ENCODE measurements around the gene PPP1R15B.
"Not testable (repeated sequence)": the region's sequence is repeated elsewhere in the genome, so short reads cannot be mapped to it uniquely, and the experiment has no call there.

The PPP1R15B gene

DNA sequence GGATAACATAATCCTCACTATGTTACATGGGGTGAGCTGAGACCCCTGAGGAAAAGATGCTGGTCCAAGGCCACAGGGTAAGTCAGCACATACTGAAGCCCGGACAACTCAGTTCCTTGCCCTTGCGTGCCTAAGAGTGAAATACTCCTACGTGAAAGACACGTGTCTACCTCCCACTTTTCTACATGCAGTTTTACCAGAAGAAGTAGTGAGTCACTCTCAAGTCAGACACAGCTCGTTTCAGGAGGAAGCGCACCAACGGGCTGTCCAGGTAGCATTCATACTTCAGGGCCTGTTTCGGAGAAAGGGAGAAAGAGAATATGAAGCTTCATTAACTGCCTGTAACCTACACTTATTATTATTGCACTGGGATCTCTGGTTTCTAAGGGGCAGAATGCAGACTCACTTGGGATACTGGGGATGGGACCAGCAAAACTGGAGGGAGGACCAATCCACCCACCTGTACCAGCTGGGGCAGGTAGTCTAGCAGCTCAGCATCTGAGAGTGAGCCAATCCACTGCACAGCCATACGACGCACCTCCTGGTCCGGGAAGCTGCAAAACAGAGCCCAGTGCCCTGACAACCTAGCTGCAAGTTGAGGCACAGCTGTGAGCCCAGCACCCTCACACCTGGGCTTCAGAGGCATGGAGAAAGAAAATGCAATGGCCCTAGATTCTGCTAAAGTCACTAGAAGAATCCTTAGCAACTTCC lies 32.4 kb upstream of the PPP1R15B start:
- no peak for DNase-seq

GRCh38 chr1:204443260-204443619 lies 31.6 kb upstream of the PPP1R15B start:
- DNase-seq: no peak

DNA sequence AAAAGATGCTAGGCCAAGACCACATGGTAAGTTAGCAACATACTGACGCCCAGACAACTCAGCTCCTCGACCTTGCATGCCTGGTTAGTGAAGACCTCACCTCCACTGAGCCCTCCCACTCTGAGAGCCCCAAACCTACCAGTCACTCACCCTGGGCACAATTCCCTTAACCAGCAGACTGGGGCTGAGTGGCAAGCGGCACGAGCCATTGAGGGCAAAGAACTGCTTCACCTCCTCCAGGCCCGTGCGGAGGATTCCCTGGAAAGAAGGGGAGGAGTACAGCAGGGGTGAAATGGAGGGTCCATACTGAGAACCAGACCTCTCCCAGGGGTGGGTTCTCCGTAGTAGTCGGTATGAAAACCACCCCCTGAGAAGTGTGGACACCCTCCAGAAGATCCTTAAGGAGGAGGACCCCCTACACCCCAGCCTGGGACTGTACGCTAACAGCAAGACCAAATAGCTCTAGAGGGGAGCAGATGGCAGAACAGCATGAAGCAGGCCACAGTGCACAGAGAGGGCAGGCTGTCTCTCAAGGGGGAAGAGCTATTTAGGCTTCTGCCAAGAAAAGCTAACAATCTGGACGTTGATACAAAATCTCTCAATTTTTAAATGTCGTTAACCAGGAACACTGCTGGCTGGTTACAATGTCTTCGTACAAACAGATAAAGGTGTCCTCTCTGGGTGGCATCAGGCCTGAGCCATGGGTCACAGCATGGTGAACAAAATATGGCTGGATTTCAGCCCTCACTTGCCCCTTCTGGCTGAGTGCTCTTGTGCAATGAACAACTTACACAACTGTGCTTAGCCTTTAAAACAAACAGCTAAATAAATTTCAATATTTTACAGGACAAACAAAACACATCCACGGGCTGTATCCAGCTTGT lies 31.0 kb upstream of the PPP1R15B start:
- no peak for DNase-seq

DNA sequence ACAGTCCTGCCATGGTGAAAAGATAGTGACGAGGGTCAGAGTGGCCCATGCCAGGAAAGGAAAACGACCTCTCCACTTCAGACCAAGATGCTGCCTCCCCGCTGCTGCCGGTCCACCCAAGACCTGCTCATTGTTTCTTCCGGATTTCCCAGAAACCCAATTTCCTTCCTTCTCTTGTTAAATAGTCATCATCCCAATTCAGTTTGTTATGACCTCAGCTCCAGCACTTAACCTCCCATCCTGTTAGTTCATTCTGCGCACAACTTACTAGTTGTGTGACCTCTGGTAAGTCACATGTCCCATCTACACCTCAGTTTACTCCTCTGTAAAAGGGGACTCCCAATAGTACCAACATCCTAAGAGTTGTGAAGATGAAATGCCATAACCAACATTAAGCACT lies 29.9 kb upstream of the PPP1R15B start:
- no peak for DNase-seq

DNA sequence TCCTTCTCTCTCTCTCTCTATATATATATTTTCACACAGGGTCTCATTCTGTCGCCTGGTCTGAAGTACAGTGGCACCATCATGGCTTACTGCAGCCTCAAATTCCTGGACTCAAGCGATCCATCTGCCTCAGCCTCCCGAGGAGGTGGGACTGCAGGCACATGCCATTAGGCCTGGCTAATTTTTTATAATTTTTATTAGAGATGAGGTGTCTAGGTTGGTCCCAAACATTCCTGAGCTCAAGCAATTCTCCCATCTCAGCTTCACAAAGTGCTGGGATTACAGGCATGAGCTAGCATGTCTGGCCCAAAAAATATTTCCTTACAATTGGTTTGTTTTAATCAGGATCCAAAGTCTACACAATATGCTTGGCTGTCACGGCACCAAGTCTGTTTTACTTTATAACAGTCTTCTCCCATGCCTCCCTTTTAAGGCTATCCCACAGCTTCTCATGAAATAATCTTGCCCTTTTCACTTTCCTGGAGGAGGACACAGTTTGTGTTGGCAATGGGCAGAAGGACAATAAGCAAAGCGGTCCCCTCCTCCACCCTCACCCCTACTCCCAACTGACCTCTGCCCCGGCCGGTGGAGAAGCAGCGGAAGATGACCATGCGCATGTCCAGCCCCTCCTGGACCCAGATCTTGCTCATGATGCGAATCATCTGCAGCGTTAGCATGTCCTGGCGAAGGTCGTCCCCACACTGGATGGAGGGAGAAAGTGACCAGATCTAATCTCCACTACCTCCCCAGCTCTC lies 28.2 kb upstream of the PPP1R15B start:
- DNase-seq: no peak

DNA sequence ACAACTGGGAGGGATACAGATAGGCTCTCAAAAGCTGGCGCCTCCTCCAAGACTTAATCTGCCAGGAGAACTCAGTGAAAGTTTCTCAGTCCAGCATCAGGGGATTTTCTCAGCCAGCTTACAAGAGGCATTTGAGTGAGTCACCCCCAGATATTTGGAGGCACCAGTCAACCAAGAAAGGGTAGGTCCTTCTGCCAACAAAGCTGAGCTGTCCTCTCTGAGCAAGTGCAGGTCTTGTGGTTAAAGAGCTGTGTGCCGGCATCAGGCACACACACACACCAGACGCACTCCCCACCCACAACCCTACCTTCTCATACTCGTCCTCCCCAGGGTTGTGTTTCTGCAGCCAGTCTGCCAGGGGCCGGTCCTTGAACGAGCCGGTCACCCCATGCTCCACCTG lies 27.0 kb upstream of the PPP1R15B start:
- peak; percentile 77 for DNase-seq

DNA sequence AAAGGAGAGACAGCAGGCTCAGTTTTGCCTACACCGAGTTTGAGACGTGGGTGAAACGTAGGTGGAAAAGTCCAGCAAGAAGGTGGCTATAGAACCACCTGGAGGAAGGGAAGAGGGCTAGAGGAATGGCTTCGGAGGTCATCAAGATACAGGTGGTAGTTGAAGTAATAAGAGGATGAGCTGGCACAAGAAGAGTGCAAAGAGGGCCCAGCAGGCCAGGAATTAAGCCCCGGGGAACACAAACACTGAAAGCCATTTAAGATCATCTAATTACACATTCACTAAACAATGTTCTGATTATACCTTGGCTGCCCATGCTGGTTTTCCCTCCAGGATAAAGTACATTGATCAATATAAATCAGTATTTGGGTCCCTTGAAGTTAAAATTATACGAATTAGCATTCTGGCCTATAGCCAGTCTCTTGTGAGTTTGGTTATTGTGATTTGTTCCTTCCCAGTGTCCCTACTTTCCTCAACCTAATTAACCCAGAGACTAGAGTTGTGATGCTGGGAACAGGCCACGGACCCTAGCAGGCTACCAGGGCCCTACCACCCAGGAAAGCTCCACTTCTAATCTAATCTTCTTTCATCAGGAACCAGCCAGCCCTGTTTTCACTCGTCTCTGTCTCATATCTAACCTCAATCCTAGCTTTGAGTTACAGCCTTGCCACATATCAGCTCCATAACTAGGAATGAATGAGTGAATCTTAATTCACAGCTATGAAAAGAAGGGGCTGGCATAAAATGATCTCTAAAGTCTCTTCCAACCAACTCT lies 26.4 kb upstream of the PPP1R15B start:
- no peak for DNase-seq

GRCh38 chr1:204435872-204436271 lies 24.3 kb upstream of the PPP1R15B start:
- DNase-seq: no peak

DNA sequence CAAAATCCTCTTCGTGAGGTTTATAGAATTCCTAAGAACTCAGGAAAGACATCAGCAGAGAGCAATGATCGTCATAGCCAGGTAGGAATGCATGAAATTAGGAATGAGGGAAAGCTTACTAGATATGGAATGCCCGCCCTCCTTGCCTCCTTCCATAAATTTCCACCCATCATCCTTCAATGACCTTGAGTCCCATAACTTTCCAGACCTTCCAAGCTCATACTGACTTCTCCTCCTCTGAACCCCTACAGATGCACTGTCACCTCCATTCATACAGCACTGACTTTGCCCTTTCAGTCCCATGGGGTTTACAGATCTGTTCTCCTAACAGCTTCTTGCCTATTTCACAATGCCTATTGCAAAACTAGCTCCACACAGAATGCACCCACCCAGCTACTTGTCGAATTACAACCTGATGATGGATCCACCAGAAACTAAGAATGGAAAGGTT lies 23.8 kb upstream of the PPP1R15B start:
- DNase-seq: no peak

GRCh38 chr1:204434116-204434755 lies 22.6 kb upstream of the PPP1R15B start:
- no peak for DNase-seq

GRCh38 chr1:204432708-204433107 lies 21.1 kb upstream of the PPP1R15B start:
- no peak for DNase-seq

DNA sequence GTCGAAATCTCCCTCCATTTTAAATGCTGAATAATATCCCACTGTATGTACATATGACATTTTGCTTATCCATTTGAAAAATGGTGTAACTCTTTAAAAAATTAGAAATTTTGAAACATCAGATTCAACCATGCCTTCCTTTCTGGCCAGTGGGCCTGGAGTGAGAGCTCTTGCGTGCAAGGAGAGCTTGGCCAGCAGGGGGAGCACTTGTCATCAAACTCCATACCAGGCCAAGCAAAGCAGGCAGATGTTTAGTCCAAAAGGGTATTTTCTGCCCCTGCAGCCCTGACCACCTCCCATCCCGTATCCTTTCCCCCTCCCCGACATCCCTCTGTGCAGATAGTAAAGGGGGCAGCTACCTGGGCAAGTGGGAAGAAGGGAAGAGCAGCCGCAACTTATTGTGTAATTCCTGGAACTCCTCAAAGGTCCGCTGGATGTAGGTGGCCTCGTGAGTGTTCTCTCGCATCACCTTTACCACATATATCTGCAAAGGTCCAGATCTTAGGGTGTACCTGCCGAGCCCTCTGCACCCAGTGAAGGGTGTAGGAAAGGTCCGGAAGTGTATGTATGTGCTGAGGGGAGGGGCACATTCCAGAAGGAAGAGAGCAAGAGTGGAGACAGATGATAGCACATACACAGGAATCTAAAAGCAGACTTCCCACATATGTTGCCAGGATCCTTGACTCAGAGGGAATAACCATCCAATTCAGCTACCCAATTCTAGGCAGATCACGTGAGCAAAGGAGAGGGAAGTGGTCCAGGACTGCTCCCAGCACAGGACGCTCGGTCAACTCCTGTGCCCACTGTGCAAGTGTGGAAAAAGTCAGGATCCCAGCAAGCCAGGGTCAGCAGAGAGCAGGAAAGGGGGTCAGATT lies 19.9 kb upstream of the PPP1R15B start:
- DNase-seq: peak; percentile 48

GRCh38 chr1:204429746-204430145 lies 18.1 kb upstream of the PPP1R15B start:
- no peak for DNase-seq

- DNase-seq: no peak
These were observed 15.5 kb upstream of the PPP1R15B start for GRCh38 chr1:204426971-204427701.

- DNase-seq: no peak
These were observed 14.9 kb upstream of the PPP1R15B start for GRCh38 chr1:204426474-204426873.

DNA sequence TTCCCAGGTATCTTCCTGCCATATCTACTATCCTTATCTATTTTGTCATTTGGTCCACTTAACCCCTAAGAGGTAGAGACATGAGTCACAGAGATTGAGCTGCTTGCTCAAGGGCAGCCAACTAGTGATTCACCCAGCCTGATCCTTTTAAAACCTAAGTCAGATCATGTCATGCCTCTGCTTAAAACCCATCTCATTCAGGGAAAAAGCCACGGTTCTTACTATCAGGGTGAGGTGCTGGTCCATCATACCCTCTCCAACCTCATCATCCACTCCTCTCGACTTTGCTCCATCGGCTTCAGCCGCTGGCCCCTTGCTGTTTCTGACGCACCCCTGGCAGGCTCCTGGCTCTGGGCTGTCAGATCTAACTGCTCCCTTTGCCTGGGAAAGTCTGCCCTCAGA lies 14.4 kb upstream of the PPP1R15B start:
- DNase-seq: no peak

DNA sequence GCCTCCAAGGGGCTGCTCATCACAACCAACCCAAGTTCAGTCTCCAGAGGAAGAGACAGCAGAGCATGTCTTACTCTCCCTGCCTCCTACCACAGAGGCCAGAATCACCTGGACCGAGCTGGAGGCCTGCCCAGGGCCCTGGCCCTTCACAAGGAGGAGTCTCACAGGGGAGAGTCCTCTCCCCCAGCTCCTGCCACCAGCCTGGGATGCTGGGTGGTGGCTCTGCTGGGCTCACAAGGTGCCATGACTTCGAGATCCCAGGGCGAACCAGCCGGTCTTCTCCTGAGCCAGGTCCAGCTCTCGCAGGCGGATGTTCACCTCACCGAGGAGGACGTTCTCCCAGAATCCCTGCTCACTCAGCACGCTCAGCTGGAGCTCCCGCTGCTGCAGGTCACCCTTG lies 13.0 kb upstream of the PPP1R15B start:
- DNase-seq: no peak

GRCh38 chr1:204422061-204422705 lies 10.6 kb upstream of the PPP1R15B start:
- not testable (repeated sequence) for DNase-seq

DNA sequence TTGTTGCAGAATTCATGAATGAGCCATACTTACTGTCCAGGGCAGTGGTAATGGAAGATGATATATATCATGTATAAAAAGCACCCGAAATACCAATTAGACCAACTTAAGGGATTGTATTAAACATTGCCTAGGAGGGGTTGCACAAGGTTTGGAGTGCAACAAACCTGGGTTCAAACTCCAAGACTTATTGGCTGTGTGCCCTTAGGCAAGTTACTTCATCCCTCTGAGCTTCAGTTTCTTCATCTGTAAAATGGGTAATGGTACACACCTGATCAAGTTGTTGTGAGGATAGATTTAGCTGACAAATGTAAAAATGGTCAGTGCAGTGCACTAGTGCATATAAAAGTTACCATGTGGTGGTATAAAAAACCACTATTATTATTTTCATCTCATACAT lies 9.8 kb upstream of the PPP1R15B start:
- no peak for DNase-seq
